ENCODE measurements around the gene TBCA. TPM values are rescaled to one million over a fixed set of nuclear protein-coding genes. Genes with fewer than 3 reads are reported as not detected.

Gene TBCA
- total and polyA plus RNA-seq, 2 donors from 2014 or later = 124 to 407 TPM

GRCh38 chr5:77791926-77792325 is 15.8 kb upstream of the TBCA start:
- peaks cover 0 to 5% (median 0%) of the 10 kb centered on the region in 3 donors for H3K9me3 ChIP-seq (ENCODE audit: control insufficient read depth in 2 of 3, insufficient read depth in 1 of 3, low read length in 3 of 3)
- H3K9ac ChIP-seq (ENCODE audit: low read length in 3 of 3) = no peak overlapping the region
- no peak for TF ChIP-seq CTCF (IDR thresholded peaks at IDR 0.05; ENCODE audit: borderline replicate concordance, extremely low read depth, insufficient read depth)
- no peaks in the 10 kb centered on the region for H3K36me3 ChIP-seq (ENCODE audit: control insufficient read depth in 2 of 3, insufficient read depth in 3 of 3, low read length in 3 of 3)
- DNase-seq (no peak), FAIRE-seq (no peak)
- no peak overlapping the region for H3K4me3 ChIP-seq (ENCODE audit: low read length in 3 of 3)
- no peaks in the 10 kb centered on the region for H3K4me1 ChIP-seq (ENCODE audit: control insufficient read depth in 2 of 3, insufficient read depth in 2 of 3, low read depth in 1 of 3, low read length in 3 of 3)
- no peak overlapping the region for H3K27ac ChIP-seq (ENCODE audit: low read depth in 2 of 2, low read length in 2 of 2)
- no peaks in the 10 kb centered on the region for H3K27me3 ChIP-seq (ENCODE audit: control insufficient read depth, insufficient read depth, low read length)
- intact Hi-C loops (cut with DNase I) = no loop called here

- no peak for TF ChIP-seq CTCF (IDR thresholded peaks at IDR 0.05; ENCODE audit: borderline replicate concordance, extremely low read depth, insufficient read depth)
- intact Hi-C loops (cut with DNase I) = no loop called here
- H3K9ac ChIP-seq (ENCODE audit: low read length in 3 of 3) = no peak overlapping the region
- H3K27ac ChIP-seq (ENCODE audit: low read depth in 2 of 2, low read length in 2 of 2) = no peak overlapping the region
- DNase-seq (no peak), FAIRE-seq (no peak)
- H3K27me3 ChIP-seq (ENCODE audit: control insufficient read depth, insufficient read depth, low read length) = no peaks in the 10 kb centered on the region
- no peaks in the 10 kb centered on the region for H3K4me1 ChIP-seq (ENCODE audit: control insufficient read depth in 2 of 3, insufficient read depth in 2 of 3, low read depth in 1 of 3, low read length in 3 of 3)
- no peak overlapping the region for H3K4me3 ChIP-seq (ENCODE audit: low read length in 3 of 3)
- H3K36me3 ChIP-seq (ENCODE audit: control insufficient read depth in 2 of 3, insufficient read depth in 3 of 3, low read length in 3 of 3) = no peaks in the 10 kb centered on the region
- peaks cover 0 to 5% (median 0%) of the 10 kb centered on the region in 3 donors for H3K9me3 ChIP-seq (ENCODE audit: control insufficient read depth in 2 of 3, insufficient read depth in 1 of 3, low read length in 3 of 3)
Observed at GRCh38 chr5:77791356-77791755, 15.2 kb upstream of the TBCA start.

- TF ChIP-seq CTCF (IDR thresholded peaks at IDR 0.05; ENCODE audit: borderline replicate concordance, extremely low read depth, insufficient read depth) = no peak
- DNase-seq (no peak), FAIRE-seq (no peak)
- Histone ChIP-seq H3K4me3 (ENCODE audit: low read length in 3 of 3) (no peak overlapping the region), H3K9ac (ENCODE audit: low read length in 3 of 3) (no peak overlapping the region), H3K27me3 (ENCODE audit: control insufficient read depth, insufficient read depth, low read length) (no peaks in the 10 kb centered on the region), H3K36me3 (ENCODE audit: control insufficient read depth in 2 of 3, insufficient read depth in 3 of 3, low read length in 3 of 3) (no peaks in the 10 kb centered on the region), H3K27ac (ENCODE audit: low read depth in 2 of 2, low read length in 2 of 2) (no peak overlapping the region), H3K9me3 (ENCODE audit: control insufficient read depth in 2 of 3, insufficient read depth in 1 of 3, low read length in 3 of 3) (no peaks in the 10 kb centered on the region), H3K4me1 (ENCODE audit: control insufficient read depth in 2 of 3, insufficient read depth in 2 of 3, low read depth in 1 of 3, low read length in 3 of 3) (no peaks in the 10 kb centered on the region)
- intact Hi-C loops (cut with DNase I) = no loop called here
Observed at GRCh38 chr5:77785229-77785628, 9.1 kb upstream of the TBCA start.

GRCh38 chr5:77784735-77785134 is 8.6 kb upstream of the TBCA start:
- FAIRE-seq (no peak), DNase-seq (peak in 1 of 5 donors; percentile 66)
- TF ChIP-seq CTCF (IDR thresholded peaks at IDR 0.05; ENCODE audit: borderline replicate concordance, extremely low read depth, insufficient read depth) = no peak
- H3K27ac ChIP-seq (ENCODE audit: low read depth in 2 of 2, low read length in 2 of 2) = no peak overlapping the region
- no peaks in the 10 kb centered on the region for H3K36me3 ChIP-seq (ENCODE audit: control insufficient read depth in 2 of 3, insufficient read depth in 3 of 3, low read length in 3 of 3)
- intact Hi-C loops (cut with DNase I) = no loop called here
- H3K4me1 ChIP-seq (ENCODE audit: control insufficient read depth in 2 of 3, insufficient read depth in 2 of 3, low read depth in 1 of 3, low read length in 3 of 3) = no peaks in the 10 kb centered on the region
- no peak overlapping the region for H3K9ac ChIP-seq (ENCODE audit: low read length in 3 of 3)
- H3K9me3 ChIP-seq (ENCODE audit: control insufficient read depth in 2 of 3, insufficient read depth in 1 of 3, low read length in 3 of 3) = no peaks in the 10 kb centered on the region
- no peak overlapping the region for H3K4me3 ChIP-seq (ENCODE audit: low read length in 3 of 3)
- H3K27me3 ChIP-seq (ENCODE audit: control insufficient read depth, insufficient read depth, low read length) = no peaks in the 10 kb centered on the region
